ENCODE data around the gene VWA3A. TPM values are rescaled to one million over a fixed set of nuclear protein-coding genes. Genes with fewer than 3 reads are reported as not detected.

VWA3A gene
- total RNA-seq, 4 donors from 2014 or later, result not detected

DNA sequence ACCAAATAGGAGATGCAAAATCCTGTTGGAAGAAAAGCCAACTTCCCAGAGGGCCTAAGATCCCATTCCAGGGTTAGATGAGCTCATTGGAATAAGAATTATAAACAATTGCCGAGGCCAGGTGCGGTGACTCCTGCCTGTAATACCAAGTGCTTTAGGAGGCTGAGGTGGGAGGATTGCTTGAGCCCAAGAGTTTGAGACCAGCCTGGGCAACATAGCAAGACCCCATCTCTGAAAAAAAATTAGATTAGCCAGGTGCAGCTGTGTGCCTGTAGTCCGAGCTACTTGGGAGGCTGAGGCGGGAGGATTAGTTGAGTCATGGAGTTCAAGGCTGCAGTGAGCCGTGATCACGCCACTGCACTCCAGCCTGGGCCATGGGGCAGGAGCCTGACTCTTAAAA, 52.2 kb downstream of the VWA3A start:
- no peak for TF ChIP-seq CTCF (IDR thresholded peaks at IDR 0.05; ENCODE audit: low read depth)

DNA sequence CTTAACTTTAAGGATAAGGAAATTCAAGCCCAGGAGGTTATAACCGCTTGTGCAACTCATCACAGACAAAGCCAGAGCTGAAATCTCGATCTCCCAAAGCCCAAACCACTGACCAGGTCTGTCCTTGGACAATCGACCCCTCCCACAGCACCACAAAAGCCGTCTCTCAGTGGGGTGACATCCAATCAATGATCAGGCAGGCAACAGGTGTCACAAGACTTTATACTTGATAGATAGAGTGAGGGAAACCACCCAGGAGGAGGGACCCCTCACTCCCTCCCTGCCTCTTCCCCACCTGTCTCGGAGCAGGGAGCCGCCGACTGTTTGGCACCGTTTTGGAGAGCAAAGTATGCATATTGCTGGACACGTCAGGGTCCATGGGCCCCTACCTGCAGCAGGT, 55.5 kb downstream of the VWA3A start:
- no peak for TF ChIP-seq CTCF (IDR thresholded peaks at IDR 0.05; ENCODE audit: low read depth)

- TF ChIP-seq CTCF (IDR thresholded peaks at IDR 0.05; ENCODE audit: low read depth), result no peak
Measured at GRCh38 chr16:22151246-22151998, 59.1 kb downstream of the VWA3A start.

DNA sequence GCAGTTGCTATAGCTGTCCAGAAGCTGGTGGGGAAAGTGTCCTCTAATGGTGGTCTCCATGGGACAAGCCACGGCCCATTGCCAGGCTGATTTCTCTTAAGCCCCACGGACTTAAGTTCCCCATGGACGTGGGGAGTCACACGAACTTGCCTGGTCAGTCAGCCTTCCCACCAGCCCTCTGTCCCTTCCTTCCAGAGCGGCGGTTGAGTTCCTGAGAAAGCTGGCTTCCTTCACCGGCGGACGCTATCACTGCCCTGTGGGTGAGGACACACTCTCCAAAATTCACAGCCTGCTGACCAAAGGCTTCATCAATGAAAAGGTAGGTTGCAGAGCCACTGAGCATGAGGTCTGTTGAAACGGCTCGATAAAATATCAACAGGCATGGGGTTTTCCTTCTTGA, 60.0 kb downstream of the VWA3A start:
- no peak for TF ChIP-seq CTCF (IDR thresholded peaks at IDR 0.05; ENCODE audit: low read depth)

DNA sequence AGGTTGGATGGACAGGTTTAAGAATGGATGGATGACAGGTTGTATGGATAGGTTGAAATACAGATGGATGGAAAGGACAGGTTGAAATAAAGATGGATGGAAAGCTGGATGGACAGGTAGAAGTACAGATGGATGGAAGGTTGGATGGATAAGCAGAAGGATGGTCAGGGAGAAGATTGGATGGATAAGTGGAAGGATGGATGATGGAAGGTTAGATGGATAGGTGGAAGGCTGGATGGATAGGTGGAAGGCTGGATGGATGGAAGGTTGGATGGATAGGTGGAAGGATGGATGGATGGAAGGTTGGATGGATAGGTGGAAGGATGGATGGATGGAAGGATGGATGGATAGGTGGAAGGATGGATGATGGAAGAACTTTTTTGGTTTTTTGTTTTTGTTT, 69.1 kb downstream of the VWA3A start:
- no peak for TF ChIP-seq CTCF (IDR thresholded peaks at IDR 0.05; ENCODE audit: low read depth)

- no peak for TF ChIP-seq CTCF (IDR thresholded peaks at IDR 0.05; ENCODE audit: low read depth)
Measured at GRCh38 chr16:22161999-22162655, 69.8 kb downstream of the VWA3A start, which contains the start of gene SDR42E2. Gene SDR42E2, plus strand, starts transcription at chr16:22162506. Its CDS starts 3,077 bp downstream, at chr16:22165583.

DNA sequence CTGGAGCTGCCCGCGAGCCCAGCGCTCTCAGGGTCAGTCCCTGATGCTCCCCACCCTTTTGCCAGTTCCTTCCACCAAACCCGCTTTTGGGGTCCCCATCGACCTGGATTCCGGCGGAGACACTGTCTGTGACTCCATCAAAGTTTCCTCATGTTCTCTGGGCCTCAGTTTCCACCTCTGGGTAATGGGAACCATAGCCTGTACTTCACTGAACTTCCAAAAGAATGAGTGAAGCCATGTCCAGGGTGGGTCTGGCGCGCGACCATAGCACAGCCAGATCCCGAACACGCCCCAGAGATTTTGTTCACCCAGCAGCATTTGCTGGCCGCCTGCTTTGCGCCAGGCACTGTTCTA, 70.3 kb downstream of the VWA3A start:
- TF ChIP-seq CTCF (IDR thresholded peaks at IDR 0.05; ENCODE audit: low read depth), result no peak
